ENCODE results near the gene COL10A1.

DNA sequence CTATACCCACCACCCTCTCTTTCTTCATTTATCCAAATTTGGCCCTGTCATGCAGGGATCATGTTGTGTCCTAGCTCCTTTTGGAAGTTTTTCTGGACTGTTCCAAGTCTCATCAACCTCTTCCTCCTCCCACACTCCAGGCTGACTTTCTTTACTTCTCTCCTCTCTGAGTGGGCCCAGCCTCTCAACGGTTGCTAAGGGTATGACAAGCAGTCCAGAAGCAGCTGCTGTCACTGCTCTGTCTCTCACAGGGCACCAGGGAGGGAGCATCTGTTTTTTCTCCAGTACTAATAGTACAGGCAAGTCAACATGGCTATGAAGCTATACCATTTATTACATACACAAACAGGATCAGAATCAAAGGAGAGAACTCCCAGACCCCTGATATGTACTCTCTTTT is 17.1 kb downstream of the COL10A1 start:
- TF ChIP-seq, protein P1, sequence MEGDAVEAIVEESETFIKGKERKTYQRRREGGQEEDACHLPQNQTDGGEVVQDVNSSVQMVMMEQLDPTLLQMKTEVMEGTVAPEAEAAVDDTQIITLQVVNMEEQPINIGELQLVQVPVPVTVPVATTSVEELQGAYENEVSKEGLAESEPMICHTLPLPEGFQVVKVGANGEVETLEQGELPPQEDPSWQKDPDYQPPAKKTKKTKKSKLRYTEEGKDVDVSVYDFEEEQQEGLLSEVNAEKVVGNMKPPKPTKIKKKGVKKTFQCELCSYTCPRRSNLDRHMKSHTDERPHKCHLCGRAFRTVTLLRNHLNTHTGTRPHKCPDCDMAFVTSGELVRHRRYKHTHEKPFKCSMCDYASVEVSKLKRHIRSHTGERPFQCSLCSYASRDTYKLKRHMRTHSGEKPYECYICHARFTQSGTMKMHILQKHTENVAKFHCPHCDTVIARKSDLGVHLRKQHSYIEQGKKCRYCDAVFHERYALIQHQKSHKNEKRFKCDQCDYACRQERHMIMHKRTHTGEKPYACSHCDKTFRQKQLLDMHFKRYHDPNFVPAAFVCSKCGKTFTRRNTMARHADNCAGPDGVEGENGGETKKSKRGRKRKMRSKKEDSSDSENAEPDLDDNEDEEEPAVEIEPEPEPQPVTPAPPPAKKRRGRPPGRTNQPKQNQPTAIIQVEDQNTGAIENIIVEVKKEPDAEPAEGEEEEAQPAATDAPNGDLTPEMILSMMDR (conservative IDR thresholded peaks at IDR 0.05 in 1 of 2, IDR thresholded peaks at IDR 0.05 in 1 of 2; ENCODE audit: extremely low read depth in 1 of 2, insufficient read depth in 1 of 2, low read depth in 1 of 2, low read length in 2 of 2) = no peak
- TF ChIP-seq EZH2 (IDR thresholded peaks at IDR 0.05; ENCODE audit: borderline replicate concordance, low read length) = no peak
